GM19328 (cell line): ENCODE data around the gene PDE5A.
"Not testable (repeated sequence)": the region's sequence is repeated elsewhere in the genome, so short reads cannot be mapped to it uniquely, and the experiment has no call there.

ENCODE experiments used
- ATAC-seq: cut with Tn5 transposase; IDR thresholded peaks from one replicate; pipeline ENCODE4 v1.9.1; 2021; ENCODE audit warnings: mild to moderate bottlenecking, moderate library complexity; ENCODE audit not compliant: unreplicated experiment

The PDE5A gene

DNA sequence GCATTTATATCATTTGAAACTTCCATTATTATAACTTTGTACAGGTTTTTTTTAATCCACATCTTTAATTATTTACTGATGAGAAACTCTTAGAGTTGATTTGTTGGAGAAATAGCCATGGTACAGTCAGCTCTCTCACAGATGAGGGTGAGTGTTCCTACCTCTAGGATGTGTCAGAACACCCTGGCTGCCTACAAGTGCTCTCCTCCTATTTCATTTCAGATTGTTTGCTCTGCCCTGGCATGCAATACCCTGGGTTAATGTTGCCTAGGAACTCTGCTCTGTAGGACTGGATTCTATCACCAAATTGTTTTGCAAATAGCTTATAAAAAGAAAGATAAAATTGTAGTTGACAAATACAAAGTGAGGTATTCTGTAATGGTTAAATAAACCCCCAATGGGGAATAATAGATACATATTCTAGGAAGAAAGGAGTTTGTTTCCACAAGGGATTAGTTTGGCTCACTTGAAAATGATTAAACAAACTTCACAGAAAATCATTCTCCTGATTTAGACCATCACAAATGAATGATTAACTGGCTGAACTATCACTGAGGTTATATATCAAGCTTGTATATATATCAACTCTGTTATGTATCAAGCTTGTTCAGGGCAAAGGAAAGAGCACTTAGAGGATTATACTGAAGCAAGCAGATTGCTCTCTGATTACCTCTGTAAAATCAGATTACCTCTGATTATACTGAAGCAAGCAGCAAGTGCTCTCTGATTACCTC is 150.0 kb downstream of the PDE5A start:
- no peak for ATAC-seq

DNA sequence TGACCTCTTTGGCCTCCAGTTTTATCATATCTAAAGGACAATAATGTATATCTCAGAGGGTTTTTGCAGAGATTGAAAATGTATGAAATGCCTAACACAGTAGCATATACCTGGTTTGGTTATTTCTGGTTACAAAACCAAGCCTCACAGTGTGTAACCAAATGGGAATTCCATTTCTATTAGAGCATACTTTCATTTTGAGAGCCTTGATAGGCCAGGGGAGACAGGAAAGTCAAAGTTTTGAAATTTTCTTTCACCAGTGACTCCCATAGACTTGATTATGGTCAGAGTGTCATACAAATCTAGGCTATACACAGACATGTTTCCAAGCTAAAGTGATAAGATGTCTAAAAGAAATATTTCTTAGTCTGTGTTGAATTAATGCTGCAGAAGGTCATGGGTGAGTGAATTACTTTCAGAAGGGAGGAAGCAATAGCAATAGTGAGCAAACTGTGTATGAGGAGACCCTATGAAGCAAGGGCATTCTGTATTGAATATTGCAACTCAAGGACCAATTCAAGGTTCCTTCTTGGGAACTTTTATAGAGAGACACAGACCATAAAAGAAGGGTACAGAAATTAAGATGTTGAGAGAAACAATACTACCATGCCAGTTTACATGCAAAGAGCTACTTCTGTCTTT is 151.1 kb downstream of the PDE5A start:
- ATAC-seq: no peak

DNA sequence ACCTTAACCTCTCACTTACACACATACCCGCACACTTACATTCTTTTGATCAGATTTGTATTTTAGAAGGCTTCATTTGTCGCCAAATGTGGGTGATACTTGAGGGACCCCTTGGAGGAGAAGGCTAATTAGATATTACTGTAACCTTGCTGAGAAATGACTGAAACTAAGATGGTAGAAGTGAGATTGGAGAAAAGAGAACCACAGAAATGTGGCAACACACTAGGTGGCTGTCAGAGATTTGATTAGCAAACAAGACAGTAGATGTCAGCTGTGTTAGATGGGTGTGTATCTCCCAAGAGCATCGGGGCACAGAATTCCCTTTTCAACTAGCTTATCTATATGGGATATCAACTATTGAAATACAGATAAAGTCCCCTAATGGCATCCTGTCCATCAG is 157.3 kb downstream of the PDE5A start:
- no peak for ATAC-seq

DNA sequence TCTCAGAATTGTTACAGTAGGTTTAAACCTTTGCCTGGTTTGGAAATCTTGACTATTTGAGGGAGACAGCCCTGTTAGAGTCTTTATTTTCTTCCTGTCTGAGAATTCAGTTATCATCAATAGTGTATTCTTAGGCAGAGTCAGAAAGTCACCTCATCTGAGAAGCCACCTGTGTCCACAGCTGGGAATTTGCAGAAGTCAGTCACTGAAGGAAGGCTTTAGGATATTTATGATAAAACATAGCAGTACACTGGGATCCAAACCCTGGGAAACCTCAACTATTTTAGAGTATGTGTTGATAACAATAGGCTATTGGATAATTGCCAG is 157.9 kb downstream of the PDE5A start:
- ATAC-seq: not testable (repeated sequence)

DNA sequence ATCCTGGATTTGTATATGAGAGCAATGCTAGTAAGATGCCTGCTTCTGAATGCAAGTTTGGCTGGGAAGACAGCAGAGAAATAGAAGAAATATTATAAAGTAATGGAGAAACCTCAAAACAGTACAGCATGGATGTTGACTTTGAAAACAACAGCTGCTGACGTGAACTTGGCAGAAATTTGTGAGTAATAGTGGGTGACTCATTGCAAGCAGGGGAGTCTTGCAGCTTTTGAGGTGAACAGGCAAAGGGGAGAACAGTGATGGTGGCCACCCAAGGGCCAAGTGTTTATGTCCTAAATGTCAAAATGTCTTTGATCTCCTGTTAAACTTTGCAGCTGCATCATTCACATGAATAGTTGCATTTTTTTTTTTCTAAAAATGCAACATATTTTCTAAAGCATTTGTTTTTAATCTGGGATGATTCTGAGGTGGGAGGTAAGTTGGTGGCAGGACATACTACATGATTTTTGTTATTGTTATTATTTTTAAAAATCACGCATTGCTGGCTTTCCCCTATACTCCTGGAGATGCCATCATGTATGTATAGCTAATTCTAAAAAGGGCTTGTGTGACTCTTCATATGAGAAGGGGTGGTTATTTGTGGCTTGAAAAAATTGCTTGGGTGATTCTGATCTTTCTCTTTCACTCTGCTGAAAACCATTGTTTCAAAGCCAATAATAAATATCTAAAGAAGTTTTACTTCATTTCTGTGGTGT is 158.4 kb downstream of the PDE5A start:
- ATAC-seq: not testable (repeated sequence)

DNA sequence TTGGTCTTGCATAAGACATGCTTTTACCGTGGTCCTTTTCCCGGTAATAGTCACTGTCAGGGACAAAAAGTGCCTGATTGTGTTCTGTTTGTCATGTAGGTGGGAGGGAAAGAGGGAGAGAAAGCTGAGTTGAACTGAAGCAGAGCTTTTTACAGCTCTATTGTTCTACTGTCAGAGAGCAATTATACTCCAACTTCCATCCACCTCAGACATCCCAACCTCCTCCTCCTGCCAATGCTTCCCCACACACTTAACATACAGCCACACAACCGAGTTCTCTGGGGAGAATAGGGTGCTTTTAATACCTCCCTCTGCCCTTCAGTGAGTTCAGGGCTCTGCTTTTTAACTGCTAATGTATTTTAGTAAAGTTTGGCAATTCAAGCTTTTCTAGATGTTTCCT is 159.6 kb downstream of the PDE5A start:
- ATAC-seq: not testable (repeated sequence)

DNA sequence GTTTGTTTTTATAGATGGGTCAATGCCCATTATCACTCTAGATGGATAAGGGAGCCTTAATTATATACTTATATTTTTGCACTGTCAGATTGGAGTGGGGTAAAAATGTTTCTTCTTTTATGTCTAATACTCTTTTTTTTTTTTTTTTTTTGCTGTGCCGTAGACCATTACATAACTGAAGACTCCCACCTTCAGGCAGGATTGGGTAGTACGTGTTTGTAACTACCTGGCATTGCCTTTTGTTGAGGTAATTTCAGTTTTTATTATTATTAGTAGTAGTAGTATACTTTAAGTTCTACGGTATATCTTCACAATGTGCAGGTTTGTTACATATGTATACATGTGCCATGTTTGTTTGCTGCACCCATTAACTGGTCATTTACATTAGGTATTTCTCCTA is 165.9 kb downstream of the PDE5A start:
- not testable (repeated sequence) for ATAC-seq

DNA sequence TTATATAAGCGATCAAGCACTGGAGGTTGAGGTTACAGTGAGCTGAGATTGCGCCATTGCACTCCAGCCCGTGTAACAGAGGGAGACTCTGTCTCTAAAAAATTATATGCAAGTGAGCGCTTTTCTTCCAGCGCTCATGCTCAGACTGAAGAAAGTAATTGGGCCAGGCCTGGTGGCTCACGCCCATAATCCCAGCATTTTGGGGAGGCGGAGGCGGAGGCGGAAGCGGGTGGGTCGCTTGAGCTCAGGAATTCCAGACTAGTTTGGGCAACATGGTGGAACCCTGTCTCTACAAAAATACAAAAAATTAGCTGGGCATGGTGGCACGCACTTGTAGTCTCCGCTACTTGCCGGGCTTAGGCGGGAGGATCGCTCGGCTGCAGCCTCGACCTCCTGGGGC is 172.9 kb downstream of the PDE5A start:
- not testable (repeated sequence) for ATAC-seq

DNA sequence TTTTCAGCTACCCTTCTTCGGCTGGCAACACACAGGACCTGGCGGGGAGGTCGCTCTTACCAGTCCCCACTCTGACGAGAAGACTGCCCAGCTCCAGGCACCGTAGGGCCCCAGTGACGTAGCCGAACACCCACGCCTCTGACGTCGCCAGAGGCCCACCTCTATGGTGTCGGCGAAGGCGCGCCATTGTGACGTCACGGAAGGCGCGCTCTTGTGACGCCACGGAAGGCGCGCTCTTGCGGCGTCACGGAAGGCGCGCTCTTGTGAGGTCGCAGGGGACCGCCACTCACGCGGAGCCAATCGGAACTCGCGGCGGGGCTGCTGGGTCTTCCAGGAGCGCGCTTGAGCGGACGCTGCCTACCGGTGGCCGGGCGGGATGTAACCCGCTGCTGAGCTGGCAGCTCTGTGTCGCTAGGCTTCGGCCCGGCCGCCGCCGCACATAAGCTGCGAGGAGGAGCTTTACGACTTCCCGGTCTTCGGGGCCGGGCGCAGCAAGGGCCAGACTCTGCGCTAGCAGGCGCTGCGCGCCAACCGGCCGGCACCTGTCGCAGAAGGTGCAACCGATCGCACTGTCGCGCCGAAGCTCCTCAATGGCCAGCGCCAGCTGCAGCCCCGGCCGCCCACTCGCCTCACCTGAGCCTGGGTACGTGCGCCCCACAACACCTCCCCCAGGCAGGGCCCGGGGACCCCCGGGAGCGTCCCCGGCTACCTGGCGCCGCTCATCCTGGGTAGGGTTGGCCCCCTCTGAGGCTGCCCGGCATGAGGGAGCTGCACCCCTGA is 173.9 kb downstream of the PDE5A start:
- peak; percentile 100 for ATAC-seq

DNA sequence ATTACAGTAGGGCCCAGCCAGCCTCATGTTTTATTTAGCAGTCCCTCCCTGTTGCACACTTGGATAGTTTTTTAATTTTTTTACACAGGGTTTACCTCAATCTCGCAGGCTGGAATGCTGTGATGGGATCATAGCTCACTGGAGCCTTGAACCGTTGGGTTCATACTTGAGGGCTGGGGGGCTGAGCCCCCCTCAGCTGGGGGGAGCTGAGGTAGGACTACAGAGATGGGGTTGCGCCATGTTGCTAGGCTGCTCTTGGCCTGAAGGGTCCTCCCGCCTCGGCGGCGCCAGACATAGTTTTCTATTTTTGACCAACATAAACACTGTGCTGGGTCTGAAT is 174.5 kb downstream of the PDE5A start:
- peak; percentile 11 for ATAC-seq

DNA sequence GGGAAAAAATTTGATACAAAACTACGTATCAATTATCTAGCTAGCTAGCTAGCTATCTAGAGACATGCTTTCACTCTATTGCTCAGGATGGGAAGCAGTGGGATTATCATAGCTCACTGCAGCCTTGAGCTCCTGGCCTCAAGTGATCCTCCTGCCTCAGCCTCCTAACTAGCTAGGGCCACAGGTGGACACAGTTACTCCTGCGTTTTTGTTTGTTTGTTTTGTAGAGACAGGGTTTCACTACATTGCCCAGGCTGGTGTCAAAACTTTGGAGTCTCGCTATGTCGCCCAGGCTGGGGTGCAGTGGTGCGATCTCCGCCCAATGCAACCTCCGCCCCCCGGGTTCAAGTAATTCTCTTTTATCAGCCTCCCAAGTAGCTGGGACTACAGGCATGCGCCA is 175.3 kb downstream of the PDE5A start:
- not testable (repeated sequence) for ATAC-seq

DNA sequence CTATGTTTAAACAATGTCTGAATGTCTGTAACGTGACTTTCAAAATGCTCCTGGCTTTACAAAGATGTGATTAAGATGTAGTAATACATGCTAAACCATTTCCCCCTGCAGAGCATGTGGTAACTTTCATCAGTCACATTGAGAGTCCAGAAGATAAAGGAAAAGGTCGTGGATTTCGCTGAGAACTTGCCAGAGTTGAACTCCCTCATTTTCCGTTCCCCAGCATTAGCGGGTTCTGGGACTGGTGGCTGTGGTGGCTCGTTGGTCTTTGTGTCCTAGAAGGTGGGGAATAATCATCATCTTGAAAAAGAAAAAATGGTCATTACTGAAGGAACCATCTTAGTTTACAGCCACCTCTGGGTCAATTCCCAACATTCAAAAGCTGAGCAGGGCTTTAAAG is 178.8 kb downstream of the PDE5A start:
- ATAC-seq: not testable (repeated sequence)
